HL-60 (cell line): ENCODE results near the gene FAM9C.

Experiments used
- DNase-seq, 2 experiments: peaks; one replicate each; pipeline ENCODE4 v3.0.0-alpha.2; 2010 to 2020; ENCODE audit warnings: low read depth in 1 of 2, low spot score in 1 of 2
- H3K27ac ChIP-seq: fragments of 250-450 bp; sonication (Bioruptor Pico); replicated peaks from 2 replicates; pipeline ENCODE4 v1.5.1; 2020; ENCODE audit warnings: mild to moderate bottlenecking, moderate library complexity
- H3K27me3 ChIP-seq: fragments of 250-450 bp; sonication (Bioruptor Pico); 2 replicates; pipeline ENCODE4 v1.5.1; 2021; ENCODE audit warnings: mild to moderate bottlenecking, moderate library complexity; ENCODE audit not compliant: insufficient read depth, poor library complexity, severe bottlenecking
- H3K4me3 ChIP-seq: replicated peaks from 2 replicates; pipeline ENCODE4 v1.5.1; 2011; ENCODE audit warnings: mild to moderate bottlenecking, control low read depth, low read length; ENCODE audit not compliant: insufficient read depth
- CTCF ChIP-seq: IDR thresholded peaks from one replicate; pipeline ENCODE4 v1.5.1; 2011; ENCODE audit warnings: low read length, control low read depth, inconsistent platforms; ENCODE audit not compliant: insufficient read depth
- GABPA ChIP-seq: IDR thresholded peaks from 2 replicates; pipeline ENCODE4 v1.6.1; 2012; ENCODE audit warnings: low read depth
- POLR2AphosphoS5 ChIP-seq: IDR thresholded peaks from 2 replicates; pipeline ENCODE4 v1.6.1; 2012; ENCODE audit warnings: low read depth
- REST ChIP-seq: IDR thresholded peaks from 2 replicates; pipeline ENCODE4 v1.6.1; 2012; ENCODE audit warnings: low read depth; ENCODE audit not compliant: insufficient replicate concordance
- SPI1 ChIP-seq: IDR thresholded peaks from 2 replicates; pipeline ENCODE4 v1.6.1; 2012; ENCODE audit warnings: low read depth, mild to moderate bottlenecking, borderline replicate concordance

FAM9C gene

DNA sequence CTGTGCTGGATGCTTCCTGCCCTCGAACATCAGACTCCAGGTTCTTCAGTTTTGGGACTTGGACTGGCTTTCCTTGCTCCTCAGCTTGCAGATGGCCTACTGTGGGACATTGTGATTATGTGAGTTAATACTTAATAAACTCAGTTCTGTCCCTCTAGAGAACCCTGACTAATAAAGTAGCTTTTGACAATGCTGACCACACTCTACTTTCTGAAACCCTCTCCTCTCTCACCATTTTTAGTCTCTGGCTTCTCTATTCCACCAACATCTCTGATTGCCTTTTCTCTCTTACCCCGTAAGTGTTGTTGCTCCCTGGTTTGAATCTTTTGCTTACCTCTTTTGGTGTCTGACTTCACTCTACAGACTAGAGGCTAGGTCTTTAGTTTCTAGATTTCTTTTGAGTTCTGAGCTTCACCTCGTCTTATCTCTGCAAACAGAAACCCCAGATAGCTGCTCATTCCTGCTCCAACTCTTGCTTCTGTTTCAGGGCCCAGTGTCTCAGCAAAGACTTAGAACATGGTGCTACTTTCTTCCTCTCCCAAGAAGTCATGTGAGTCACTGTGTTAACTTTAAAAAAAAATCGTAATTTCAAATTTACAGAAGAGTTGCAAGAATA is 58.1 kb downstream of the FAM9C start:
- no peak overlapping the region for H3K27ac ChIP-seq
- no peak for TF ChIP-seq POLR2AphosphoS5
- no peak for TF ChIP-seq SPI1
- TF ChIP-seq REST: no peak
- no peak for TF ChIP-seq GABPA
- TF ChIP-seq CTCF: no peak
- no peak overlapping the region for H3K4me3 ChIP-seq
- H3K27me3 ChIP-seq: no peaks in the 10 kb centered on the region
- DNase-seq: no peak
